DOHH2 (cell line): ENCODE data around the gene LIMD2.

ENCODE experiments used
- H3F3A ChIP-seq: fragments of 200-600 bp; sonication (generic), shearing (Covaris generic); 2 replicates; pipeline ENCODE4 v1.6.0; 2016; ENCODE audit warnings: antibody characterized with exemption, mild to moderate bottlenecking; ENCODE audit not compliant: control insufficient read depth, insufficient read depth
- H3K27ac ChIP-seq: fragments of 200-600 bp; sonication (generic); 2 replicates; pipeline ENCODE4 v1.5.1; 2014; ENCODE audit warnings: low read depth, mild to moderate bottlenecking, low read length, moderate library complexity
- H3K27me3 ChIP-seq: fragments of 200-600 bp; sonication (generic); 2 replicates; pipeline ENCODE4 v1.6.1; 2014; ENCODE audit warnings: mild to moderate bottlenecking, low read length, mixed read lengths; ENCODE audit not compliant: control insufficient read depth
- H3K36me3 ChIP-seq: fragments of 200-600 bp; sonication (generic); 2 replicates; pipeline ENCODE4 v1.6.1; 2014; ENCODE audit warnings: mild to moderate bottlenecking, low read length, moderate library complexity, mixed read lengths; ENCODE audit not compliant: control insufficient read depth
- H3K4me1 ChIP-seq: fragments of 200-600 bp; sonication (generic); 2 replicates; pipeline ENCODE4 v1.6.1; 2014; ENCODE audit warnings: mild to moderate bottlenecking, low read length, mixed read lengths; ENCODE audit not compliant: control insufficient read depth
- H3K4me2 ChIP-seq: fragments of 200-600 bp; sonication (generic); 2 replicates; pipeline ENCODE4 v1.6.0; 2014; ENCODE audit warnings: mild to moderate bottlenecking, low read length, moderate library complexity
- H3K4me3 ChIP-seq: fragments of 200-600 bp; sonication (generic); 2 replicates; pipeline ENCODE4 v1.5.1; 2014; ENCODE audit warnings: mild to moderate bottlenecking, low read length, mixed read lengths
- H3K79me2 ChIP-seq: fragments of 200-600 bp; sonication (generic); 2 replicates; pipeline ENCODE4 v1.6.1; 2014; ENCODE audit warnings: mild to moderate bottlenecking, low read length, mixed read lengths; ENCODE audit not compliant: control insufficient read depth
- H3K9me2 ChIP-seq: fragments of 200-600 bp; sonication (generic); replicated peaks from 2 replicates; pipeline ENCODE4 v1.6.1; 2014; ENCODE audit warnings: mild to moderate bottlenecking, low read length, mixed read lengths; ENCODE audit not compliant: control insufficient read depth
- H3K9me3 ChIP-seq: fragments of 200-600 bp; sonication (generic); 2 replicates; pipeline ENCODE4 v1.6.1; 2014; ENCODE audit warnings: antibody characterized with exemption, low read length, mixed read lengths; ENCODE audit not compliant: control insufficient read depth, insufficient read depth
- H4K20me1 ChIP-seq: fragments of 200-600 bp; sonication (generic); 2 replicates; pipeline ENCODE4 v1.6.0; 2014; ENCODE audit warnings: low read depth, mild to moderate bottlenecking, antibody characterized with exemption, low read length, moderate library complexity; ENCODE audit not compliant: control insufficient read depth, insufficient read depth
- EZH2phosphoT487 ChIP-seq: fragments of 200-600 bp; sonication (generic); IDR thresholded peaks from 2 replicates; pipeline ENCODE4 v1.6.1; 2017; ENCODE audit warnings: borderline replicate concordance, mild to moderate bottlenecking, antibody characterized with exemption, low read length, moderate library complexity, mixed read lengths
- TF ChIP-seq, protein P1 (sequence below): fragments of 200-600 bp; sonication (generic); IDR thresholded peaks from one replicate; pipeline ENCODE4 v1.5.1; 2014; ENCODE audit warnings: antibody characterized with exemption, mild to moderate bottlenecking, low read depth, low read length; ENCODE audit not compliant: poor library complexity, severe bottlenecking

The LIMD2 gene

DNA sequence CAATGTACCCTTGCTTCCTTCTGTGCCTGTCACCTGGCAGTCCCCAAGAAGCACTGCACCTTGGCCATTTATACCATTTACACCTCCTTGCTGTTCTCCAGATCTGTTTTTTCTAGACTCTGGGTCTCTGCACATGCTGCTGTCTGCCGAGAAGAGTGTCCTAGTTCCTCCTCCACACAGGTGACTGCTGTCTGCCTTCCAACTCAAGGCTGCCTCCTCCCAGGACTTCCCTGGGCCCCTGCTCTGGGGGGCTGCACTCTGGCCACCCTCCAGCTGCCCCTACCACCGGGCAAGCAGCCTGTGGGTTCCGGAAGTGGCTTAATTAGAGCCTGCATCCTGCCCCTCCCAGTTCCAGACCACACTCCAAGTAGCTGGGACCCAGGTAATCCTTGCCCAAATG, 5.7 kb upstream of the LIMD2 start:
- peak overlapping the region; percentile 14; the same call in 1 of the 2 replicates for H3K4me2 ChIP-seq

DNA sequence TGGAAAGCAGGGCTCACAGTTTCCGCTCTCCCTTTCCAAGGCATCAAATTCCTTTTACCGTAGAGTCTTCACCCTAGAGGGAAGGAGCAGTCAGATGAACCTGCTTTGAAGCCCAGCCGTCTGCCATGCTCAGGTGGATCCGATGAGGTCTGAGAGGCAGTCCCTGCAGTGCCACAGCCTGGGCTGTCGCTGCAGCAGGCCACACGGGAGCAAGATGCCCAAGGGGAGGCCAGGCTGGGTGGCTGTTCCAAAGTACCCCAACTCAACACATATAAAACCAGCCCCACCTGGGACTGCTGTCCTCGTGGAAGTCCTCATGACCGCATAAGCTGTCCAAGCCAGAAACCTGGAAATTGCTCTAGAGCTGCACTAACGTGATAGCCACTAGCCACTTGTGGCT, 4.9 kb upstream of the LIMD2 start:
- H3K27ac ChIP-seq = peak overlapping the region; percentile 22; the same call in 1 of the 2 replicates
- H4K20me1 ChIP-seq = peaks cover 5% of the 10 kb centered on the region; the same call in 1 of the 2 replicates
- H3K4me2 ChIP-seq = 0 out of 2 replicates have a peak overlapping the region, but pooled peaks have one; percentile 100
- H3K9me3 ChIP-seq = no peaks in the 10 kb centered on the region
- peaks cover 42% of the 10 kb centered on the region for H3K79me2 ChIP-seq
- H3K27me3 ChIP-seq = no peaks in the 10 kb centered on the region
- no peaks in the 10 kb centered on the region for H3K9me2 ChIP-seq
- peaks cover 61% of the 10 kb centered on the region for H3K4me1 ChIP-seq
- H3F3A ChIP-seq = peaks cover 19% of the 10 kb centered on the region
- no peak overlapping the region for H3K4me3 ChIP-seq
- peaks cover 67% of the 10 kb centered on the region for H3K36me3 ChIP-seq
- TF ChIP-seq, protein P1, sequence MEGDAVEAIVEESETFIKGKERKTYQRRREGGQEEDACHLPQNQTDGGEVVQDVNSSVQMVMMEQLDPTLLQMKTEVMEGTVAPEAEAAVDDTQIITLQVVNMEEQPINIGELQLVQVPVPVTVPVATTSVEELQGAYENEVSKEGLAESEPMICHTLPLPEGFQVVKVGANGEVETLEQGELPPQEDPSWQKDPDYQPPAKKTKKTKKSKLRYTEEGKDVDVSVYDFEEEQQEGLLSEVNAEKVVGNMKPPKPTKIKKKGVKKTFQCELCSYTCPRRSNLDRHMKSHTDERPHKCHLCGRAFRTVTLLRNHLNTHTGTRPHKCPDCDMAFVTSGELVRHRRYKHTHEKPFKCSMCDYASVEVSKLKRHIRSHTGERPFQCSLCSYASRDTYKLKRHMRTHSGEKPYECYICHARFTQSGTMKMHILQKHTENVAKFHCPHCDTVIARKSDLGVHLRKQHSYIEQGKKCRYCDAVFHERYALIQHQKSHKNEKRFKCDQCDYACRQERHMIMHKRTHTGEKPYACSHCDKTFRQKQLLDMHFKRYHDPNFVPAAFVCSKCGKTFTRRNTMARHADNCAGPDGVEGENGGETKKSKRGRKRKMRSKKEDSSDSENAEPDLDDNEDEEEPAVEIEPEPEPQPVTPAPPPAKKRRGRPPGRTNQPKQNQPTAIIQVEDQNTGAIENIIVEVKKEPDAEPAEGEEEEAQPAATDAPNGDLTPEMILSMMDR = no peak
- no peak for TF ChIP-seq EZH2phosphoT487

More for the DNA sequence above, 5.7 kb upstream of the LIMD2 start:
- Histone ChIP-seq H3K9me2 (no peaks in the 10 kb centered on the region), H3F3A (peaks cover 19% of the 10 kb centered on the region), H3K36me3 (peaks cover 73% of the 10 kb centered on the region), H3K27ac (peak overlapping the region; percentile 22; the same call in 1 of the 2 replicates), H3K9me3 (no peaks in the 10 kb centered on the region), H4K20me1 (peaks cover 8% of the 10 kb centered on the region; the same call in 1 of the 2 replicates), H3K79me2 (peaks cover 41% of the 10 kb centered on the region), H3K4me1 (peaks cover 57% of the 10 kb centered on the region), H3K4me3 (no peak overlapping the region), H3K27me3 (no peaks in the 10 kb centered on the region)
- TF ChIP-seq, protein P1 = no peak
- TF ChIP-seq EZH2phosphoT487 = no peak

DNA sequence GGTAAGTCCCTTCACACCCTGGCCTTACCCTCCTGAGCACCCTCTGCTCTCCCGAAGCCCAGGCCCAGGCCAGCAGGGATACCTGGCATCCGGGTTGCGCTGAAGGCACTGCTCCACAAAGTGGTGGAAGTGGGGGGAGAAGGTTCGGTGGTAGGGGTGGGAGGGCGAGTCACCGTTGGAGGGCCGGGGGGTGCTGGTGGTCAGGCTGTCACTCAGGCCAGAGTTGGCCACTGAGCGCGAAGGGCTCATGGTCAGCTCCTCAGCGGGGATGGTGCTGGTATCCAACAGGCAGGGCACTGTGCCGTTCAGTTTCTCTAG, 4.3 kb upstream of the LIMD2 start:
- no peaks in the 10 kb centered on the region for H3K9me3 ChIP-seq
- peaks cover 61% of the 10 kb centered on the region for H3K36me3 ChIP-seq
- TF ChIP-seq, protein P1 = no peak
- TF ChIP-seq EZH2phosphoT487 = no peak
- H3K4me2 ChIP-seq = peak overlapping the region; percentile 100
- H3K79me2 ChIP-seq = peaks cover 42% of the 10 kb centered on the region
- peaks cover 5% of the 10 kb centered on the region; the same call in 1 of the 2 replicates for H4K20me1 ChIP-seq
- H3K27ac ChIP-seq = no peak overlapping the region
- no peaks in the 10 kb centered on the region for H3K9me2 ChIP-seq
- H3K4me3 ChIP-seq = peak overlapping the region; percentile 95; the same call in 1 of the 2 replicates
- peaks cover 14% of the 10 kb centered on the region for H3F3A ChIP-seq
- H3K27me3 ChIP-seq = no peaks in the 10 kb centered on the region
- peaks cover 61% of the 10 kb centered on the region for H3K4me1 ChIP-seq
